Liver (tissue), 9 donors: Measurements from ENCODE around the gene PHIP. TPM values are rescaled to one million over a fixed set of nuclear protein-coding genes. Genes with fewer than 3 reads are reported as not detected.
"Not testable (repeated sequence)": the region's sequence is repeated elsewhere in the genome, so short reads cannot be mapped to it uniquely, and the experiment has no call there.

Experiments used
- DNase-seq: peaks from one replicate; pipeline ENCODE4 v3.0.0-alpha.2; 2017; ENCODE audit warnings: low spot score
- H3K27ac ChIP-seq, 2 donors: one replicate each; pipeline ENCODE4 v1.7.0; 2013; ENCODE audit warnings: inconsistent platforms in 2 of 2, low read length in 2 of 2, control low read depth in 1 of 2, low read depth in 1 of 2, mild to moderate bottlenecking in 1 of 2
- H3K27me3 ChIP-seq, 4 donors: one replicate each; pipeline versions ENCODE4 v1.6.1 to v1.7.0; 2013; ENCODE audit warnings: low read length in 3 of 4, inconsistent platforms in 1 of 4, mild to moderate bottlenecking in 1 of 4, moderate library complexity in 1 of 4; ENCODE audit not compliant: control insufficient read depth in 4 of 4, insufficient read depth in 4 of 4
- H3K36me3 ChIP-seq, 4 donors: one replicate each; pipeline versions ENCODE4 v1.6.1 to v1.7.0; 2013; ENCODE audit warnings: low read length in 3 of 4, mild to moderate bottlenecking in 3 of 4, low read depth in 1 of 4, moderate library complexity in 1 of 4; ENCODE audit not compliant: control insufficient read depth in 4 of 4, insufficient read depth in 3 of 4
- H3K4me1 ChIP-seq, 4 donors: one replicate each; pipeline versions ENCODE4 v1.6.1 to v1.7.0; 2013; ENCODE audit warnings: low read length in 3 of 4, mild to moderate bottlenecking in 3 of 4, moderate library complexity in 1 of 4; ENCODE audit not compliant: control insufficient read depth in 4 of 4, insufficient read depth in 4 of 4
- H3K4me3 ChIP-seq, 3 donors: one replicate each; pipeline versions ENCODE4 v1.6.1 to v1.7.0; 2013; ENCODE audit warnings: low read length in 3 of 3, control low read depth in 1 of 3, low read depth in 1 of 3, mild to moderate bottlenecking in 1 of 3
- H3K9ac ChIP-seq, 2 donors: one replicate each; pipeline ENCODE4 v1.7.0; 2013; ENCODE audit warnings: low read length in 2 of 2, mild to moderate bottlenecking in 2 of 2, moderate library complexity in 2 of 2, control low read depth in 1 of 2, low read depth in 1 of 2
- H3K9me3 ChIP-seq, 4 donors: one replicate each; pipeline versions ENCODE4 v1.6.1 to v1.7.0; 2013; ENCODE audit warnings: low read length in 3 of 4; ENCODE audit not compliant: control insufficient read depth in 4 of 4
- EGR1 ChIP-seq, 2 donors: IDR thresholded peaks; 2 replicates each; pipeline ENCODE4 v1.6.1; 2016 to 2018; ENCODE audit warnings: antibody characterized with exemption in 2 of 2, low read depth in 2 of 2
- FOXA1 ChIP-seq: IDR thresholded peaks from 2 replicates; pipeline ENCODE4 v1.6.1; 2016; ENCODE audit warnings: antibody characterized with exemption
- FOXA2 ChIP-seq: IDR thresholded peaks from 2 replicates; pipeline ENCODE4 v1.6.1; 2016; ENCODE audit warnings: antibody characterized with exemption
- GABPA ChIP-seq, 2 donors: IDR thresholded peaks in 1 of 2; conservative IDR thresholded peaks in 1 of 2; 2 replicates each; pipeline ENCODE4 v1.6.1; 2016; ENCODE audit warnings: antibody characterized with exemption in 2 of 2, mild to moderate bottlenecking in 1 of 2, moderate library complexity in 1 of 2
- HNF4A ChIP-seq, 2 donors: conservative IDR thresholded peaks; 2 replicates each; pipeline ENCODE4 v1.6.1; 2016; ENCODE audit warnings: antibody characterized with exemption in 2 of 2, mild to moderate bottlenecking in 2 of 2
- HNF4G ChIP-seq: IDR thresholded peaks from 2 replicates; pipeline ENCODE4 v1.6.1; 2016; ENCODE audit warnings: antibody characterized with exemption
- JUND ChIP-seq, 2 donors: IDR thresholded peaks; 2 replicates each; pipeline ENCODE4 v1.6.1; 2016; ENCODE audit warnings: antibody characterized with exemption in 2 of 2
- NR2F2 ChIP-seq: IDR thresholded peaks from 2 replicates; pipeline ENCODE4 v1.6.1; 2016; ENCODE audit warnings: antibody characterized with exemption
- RAD21 ChIP-seq, 2 donors: IDR thresholded peaks; 2 replicates each; pipeline ENCODE4 v1.6.1; 2016; ENCODE audit warnings: antibody characterized with exemption in 2 of 2, mild to moderate bottlenecking in 2 of 2
- REST ChIP-seq: IDR thresholded peaks from 2 replicates; pipeline ENCODE4 v1.6.1; 2016; ENCODE audit warnings: antibody characterized with exemption, mild to moderate bottlenecking
- RXRA ChIP-seq, 2 donors: IDR thresholded peaks; 2 replicates each; pipeline ENCODE4 v1.6.1; 2017 to 2018; ENCODE audit warnings: antibody characterized with exemption in 2 of 2, mild to moderate bottlenecking in 1 of 2
- SP1 ChIP-seq: IDR thresholded peaks from 2 replicates; pipeline ENCODE4 v1.6.1; 2018; ENCODE audit warnings: antibody characterized with exemption, mild to moderate bottlenecking
- TAF1 ChIP-seq: conservative IDR thresholded peaks from 2 replicates; pipeline ENCODE4 v1.6.1; 2016; ENCODE audit warnings: antibody characterized with exemption, mild to moderate bottlenecking
- YY1 ChIP-seq: IDR thresholded peaks from 2 replicates; pipeline ENCODE4 v1.6.1; 2016; ENCODE audit warnings: antibody characterized with exemption, mild to moderate bottlenecking
- WGBS: extraction: QIAGEN DNeasy Blood & Tissue Kit; methylation state at CpG from one replicate; pipeline ENCODE4 v1.1.7; 2013; 5-methylcytosine and 5-hydroxymethylcytosine counted together
- polyA plus RNA-seq, 2 donors: library from polyadenylated mRNA; stranded (reverse) in 1 of 2; unstranded in 1 of 2; fragments of 200-250 nt in 1 of 2; fragments of >200 nt in 1 of 2; fragmentation: Nextera tagmentation in 1 of 2; extraction: Ambion mirVana in 1 of 2; gene quantifications; one replicate each; pipeline versions ENCODE4 v1.2.1 to v1.2.3, GENCODE V29; 2013 to 2015
- total RNA-seq, 2 donors: library from RNA; depleted of rRNA; stranded (reverse); fragments of >200 nt; gene quantifications; one replicate each; pipeline ENCODE4 v1.2.3, GENCODE V29; 2014
- TF ChIP-seq, protein P1 (sequence below): IDR thresholded peaks from 2 replicates; pipeline ENCODE4 v1.6.1; 2016; ENCODE audit warnings: antibody characterized with exemption
- TF ChIP-seq, protein P2 (sequence below): IDR thresholded peaks from 2 replicates; pipeline ENCODE4 v1.6.1; 2016; ENCODE audit warnings: antibody characterized with exemption
- TF ChIP-seq, protein P3 (sequence below): IDR thresholded peaks from 2 replicates; pipeline ENCODE4 v1.6.1; 2016; ENCODE audit warnings: antibody characterized with exemption
- donor health status: healthy.
- donor health status: healthy.
- donor health status: healthy.
- donor health status: healthy.
- donor health status: healthy.

Gene PHIP
- total and polyA plus RNA-seq, 4 donors: 1.6 to 22.4 (median 9.4) TPM

- 84% methylated on average over 3 of the region's 3 CpGs for WGBS
- H3K4me1 ChIP-seq: no peaks in the 10 kb centered on the region
- no peak overlapping the region for H3K27ac ChIP-seq
- H3K4me3 ChIP-seq: no peak overlapping the region
- TF ChIP-seq TAF1 (no peak), FOXA1 (no peak), HNF4A (conservative IDR thresholded peaks at IDR 0.05) (no peak), EGR1 (IDR thresholded peaks at IDR 0.05; ENCODE audit: low read depth in 2 of 2) (no peak)
- H3K9ac ChIP-seq: no peak overlapping the region
- H3K36me3 ChIP-seq: no peaks in the 10 kb centered on the region
- no peaks in the 10 kb centered on the region for H3K9me3 ChIP-seq
- no peak for DNase-seq
- no peaks in the 10 kb centered on the region for H3K27me3 ChIP-seq
Measured at GRCh38 chr6:78925317-78925716, 152.7 kb downstream of the PHIP start.

GRCh38 chr6:78921168-78921567, 156.9 kb downstream of the PHIP start:
- H3K4me3 ChIP-seq, DNase-seq, H3K36me3 ChIP-seq, H3K27me3 ChIP-seq, H3K4me1 ChIP-seq, H3K27ac ChIP-seq, H3K9ac ChIP-seq, H3K9me3 ChIP-seq: not testable (repeated sequence)
- 92% methylated on average over 10 of the region's 10 CpGs for WGBS

DNA sequence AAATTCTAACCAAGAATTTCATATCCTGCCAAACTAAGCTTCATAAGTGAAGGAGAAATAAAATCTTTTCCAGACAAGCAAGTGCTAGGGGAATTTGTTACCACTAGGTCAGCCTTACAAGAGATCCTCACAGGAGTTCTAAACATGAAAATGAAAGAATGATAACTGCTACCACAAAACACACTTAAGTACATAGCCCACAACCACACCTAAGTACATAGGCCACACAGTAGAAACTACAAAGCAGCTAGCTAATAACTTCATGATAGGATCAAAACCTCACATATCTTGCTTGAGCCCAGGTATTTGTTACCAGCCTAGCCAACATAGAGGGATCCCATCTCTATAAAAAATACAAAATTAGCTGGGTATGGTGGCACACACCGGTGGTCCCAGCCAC, 160.3 kb downstream of the PHIP start:
- Histone ChIP-seq H3K9ac (no peak overlapping the region), H3K36me3 (no peaks in the 10 kb centered on the region), H3K27me3 (no peaks in the 10 kb centered on the region), H3K27ac (no peak overlapping the region), H3K4me3 (no peak overlapping the region), H3K4me1 (no peaks in the 10 kb centered on the region), H3K9me3 (peaks cover 0 to 4% (median 2%) of the 10 kb centered on the region in 4 donors)
- 55% methylated on average over 1 of the region's 1 CpG for WGBS
- DNase-seq: no peak
- TF ChIP-seq, protein P1, sequence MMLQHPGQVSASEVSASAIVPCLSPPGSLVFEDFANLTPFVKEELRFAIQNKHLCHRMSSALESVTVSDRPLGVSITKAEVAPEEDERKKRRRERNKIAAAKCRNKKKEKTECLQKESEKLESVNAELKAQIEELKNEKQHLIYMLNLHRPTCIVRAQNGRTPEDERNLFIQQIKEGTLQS: no peak

DNA sequence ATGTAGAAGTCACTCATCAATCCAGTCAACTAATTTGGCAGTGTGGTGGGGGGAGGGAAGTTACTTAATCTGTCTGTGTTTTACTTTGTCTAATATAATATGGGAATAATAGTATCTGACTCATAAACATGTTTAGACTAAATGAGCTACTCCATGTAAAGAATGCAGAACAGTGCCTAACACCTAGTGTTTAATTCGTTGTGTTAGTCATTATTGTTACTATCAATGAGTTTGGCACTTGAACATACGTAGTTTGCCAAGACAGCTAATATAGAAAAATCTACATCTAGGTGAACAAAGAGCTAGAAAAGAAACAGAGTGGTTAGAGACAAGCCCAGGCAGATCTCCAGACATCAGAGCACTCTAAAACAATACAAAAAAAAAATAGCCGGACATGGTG, 161.6 kb downstream of the PHIP start:
- H3K27me3 ChIP-seq: peaks cover 0 to 1% (median 0%) of the 10 kb centered on the region in 4 donors
- no peak for DNase-seq
- WGBS: 87% methylated on average over 3 of the region's 3 CpGs
- no peaks in the 10 kb centered on the region for H3K36me3 ChIP-seq
- no peak overlapping the region for H3K4me3 ChIP-seq
- no peak overlapping the region for H3K9ac ChIP-seq
- H3K9me3 ChIP-seq: peaks cover 0 to 4% (median 2%) of the 10 kb centered on the region in 4 donors
- no peaks in the 10 kb centered on the region for H3K4me1 ChIP-seq
- no peak overlapping the region for H3K27ac ChIP-seq
- TF ChIP-seq HNF4G (no peak), RAD21 (IDR thresholded peaks at IDR 0.05) (no peak), JUND (IDR thresholded peaks at IDR 0.05) (no peak), YY1 (no peak), TAF1 (no peak), RXRA (IDR thresholded peaks at IDR 0.05) (no peak), HNF4A (conservative IDR thresholded peaks at IDR 0.05) (no peak), SP1 (no peak), GABPA (IDR thresholded peaks at IDR 0.05 in 1 of 2, conservative IDR thresholded peaks at IDR 0.05 in 1 of 2) (no peak), REST (no peak), EGR1 (IDR thresholded peaks at IDR 0.05; ENCODE audit: low read depth in 2 of 2) (no peak), FOXA1 (no peak), FOXA2 (no peak), NR2F2 (no peak)
- TF ChIP-seq, protein P2, sequence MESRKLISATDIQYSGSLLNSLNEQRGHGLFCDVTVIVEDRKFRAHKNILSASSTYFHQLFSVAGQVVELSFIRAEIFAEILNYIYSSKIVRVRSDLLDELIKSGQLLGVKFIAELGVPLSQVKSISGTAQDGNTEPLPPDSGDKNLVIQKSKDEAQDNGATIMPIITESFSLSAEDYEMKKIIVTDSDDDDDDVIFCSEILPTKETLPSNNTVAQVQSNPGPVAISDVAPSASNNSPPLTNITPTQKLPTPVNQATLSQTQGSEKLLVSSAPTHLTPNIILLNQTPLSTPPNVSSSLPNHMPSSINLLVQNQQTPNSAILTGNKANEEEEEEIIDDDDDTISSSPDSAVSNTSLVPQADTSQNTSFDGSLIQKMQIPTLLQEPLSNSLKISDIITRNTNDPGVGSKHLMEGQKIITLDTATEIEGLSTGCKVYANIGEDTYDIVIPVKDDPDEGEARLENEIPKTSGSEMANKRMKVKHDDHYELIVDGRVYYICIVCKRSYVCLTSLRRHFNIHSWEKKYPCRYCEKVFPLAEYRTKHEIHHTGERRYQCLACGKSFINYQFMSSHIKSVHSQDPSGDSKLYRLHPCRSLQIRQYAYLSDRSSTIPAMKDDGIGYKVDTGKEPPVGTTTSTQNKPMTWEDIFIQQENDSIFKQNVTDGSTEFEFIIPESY: no peak
- TF ChIP-seq, protein P1: no peak
- TF ChIP-seq, protein P3, sequence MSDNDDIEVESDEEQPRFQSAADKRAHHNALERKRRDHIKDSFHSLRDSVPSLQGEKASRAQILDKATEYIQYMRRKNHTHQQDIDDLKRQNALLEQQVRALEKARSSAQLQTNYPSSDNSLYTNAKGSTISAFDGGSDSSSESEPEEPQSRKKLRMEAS: no peak
